Measurements from ENCODE around the gene KNOP1. TPM values are rescaled to one million over a fixed set of nuclear protein-coding genes. Genes with fewer than 3 reads are reported as not detected.
"Not testable (repeated sequence)": the region's sequence is repeated elsewhere in the genome, so short reads cannot be mapped to it uniquely, and the experiment has no call there.

KNOP1 gene
- total RNA-seq, 2 experiments from 2014 or later, result 32.0 to 34.4 TPM

GRCh38 chr16:19687279-19687678, 30.7 kb downstream of the KNOP1 start:
- Mint-ChIP-seq H3K4me1 (peaks cover 10% of the 10 kb centered on the region), H3K27me3 (no peaks in the 10 kb centered on the region), H3K4me3 (no peak overlapping the region), H3K27ac (no peak overlapping the region), H3K9me3 (no peaks in the 10 kb centered on the region), H3K36me3 (peaks cover 39% of the 10 kb centered on the region)
- no peak for DNase-seq

- Mint-ChIP-seq H3K36me3 (peaks cover 44% of the 10 kb centered on the region), H3K4me1 (peaks cover 10% of the 10 kb centered on the region), H3K4me3 (no peak overlapping the region), H3K27ac (no peak overlapping the region), H3K27me3 (no peaks in the 10 kb centered on the region), H3K9me3 (no peaks in the 10 kb centered on the region)
- no peak for DNase-seq
These were observed 32.9 kb downstream of the KNOP1 start for GRCh38 chr16:19685176-19685575.

- no peak overlapping the region for H3K4me3 Mint-ChIP-seq
- H3K27me3 Mint-ChIP-seq, result no peaks in the 10 kb centered on the region
- H3K9me3 Mint-ChIP-seq, result no peaks in the 10 kb centered on the region
- H3K4me1 Mint-ChIP-seq, result no peaks in the 10 kb centered on the region
- DNase-seq, result no peak
- H3K36me3 Mint-ChIP-seq, result peaks cover 44% of the 10 kb centered on the region
- H3K27ac Mint-ChIP-seq, result no peak overlapping the region
These were observed 34.4 kb downstream of the KNOP1 start for GRCh38 chr16:19683453-19684236.

GRCh38 chr16:19681637-19682036, 36.4 kb downstream of the KNOP1 start:
- no peak for DNase-seq
- H3K9me3 Mint-ChIP-seq, result no peaks in the 10 kb centered on the region

GRCh38 chr16:19680881-19681340, 37.1 kb downstream of the KNOP1 start:
- H3K4me3 Mint-ChIP-seq, result no peak overlapping the region
- no peaks in the 10 kb centered on the region for H3K4me1 Mint-ChIP-seq
- DNase-seq, result no peak
- no peaks in the 10 kb centered on the region for H3K9me3 Mint-ChIP-seq
- no peaks in the 10 kb centered on the region for H3K27me3 Mint-ChIP-seq
- H3K36me3 Mint-ChIP-seq, result peaks cover 40% of the 10 kb centered on the region
- H3K27ac Mint-ChIP-seq, result no peak overlapping the region

More at GRCh38 chr16:19681637-19682036, 36.4 kb downstream of the KNOP1 start:
- Mint-ChIP-seq H3K4me1 (no peaks in the 10 kb centered on the region), H3K36me3 (peaks cover 44% of the 10 kb centered on the region), H3K27ac (no peak overlapping the region), H3K27me3 (no peaks in the 10 kb centered on the region), H3K4me3 (no peak overlapping the region)

- not testable (repeated sequence) for H3K27me3 Mint-ChIP-seq, DNase-seq, H3K4me3 Mint-ChIP-seq, H3K4me1 Mint-ChIP-seq, H3K27ac Mint-ChIP-seq, H3K9me3 Mint-ChIP-seq
- peaks cover 36% of the 10 kb centered on the region for H3K36me3 Mint-ChIP-seq
These were observed 38.7 kb downstream of the KNOP1 start for GRCh38 chr16:19679281-19679680.

GRCh38 chr16:19678804-19679203, 39.2 kb downstream of the KNOP1 start:
- H3K27me3 Mint-ChIP-seq, result no peaks in the 10 kb centered on the region
- DNase-seq, result no peak
- H3K36me3 Mint-ChIP-seq, result peaks cover 31% of the 10 kb centered on the region
- H3K4me3 Mint-ChIP-seq, result no peak overlapping the region
- H3K4me1 Mint-ChIP-seq, result no peaks in the 10 kb centered on the region
- H3K27ac Mint-ChIP-seq, result no peak overlapping the region
- H3K9me3 Mint-ChIP-seq, result no peaks in the 10 kb centered on the region

GRCh38 chr16:19677402-19677801, 40.6 kb downstream of the KNOP1 start:
- H3K36me3 Mint-ChIP-seq, result peaks cover 17% of the 10 kb centered on the region
- no peaks in the 10 kb centered on the region for H3K27me3 Mint-ChIP-seq
- no peak overlapping the region for H3K27ac Mint-ChIP-seq
- H3K4me1 Mint-ChIP-seq, result no peaks in the 10 kb centered on the region
- no peak for DNase-seq
- no peaks in the 10 kb centered on the region for H3K9me3 Mint-ChIP-seq
- H3K4me3 Mint-ChIP-seq, result no peak overlapping the region

- peaks cover 10% of the 10 kb centered on the region for H3K36me3 Mint-ChIP-seq
- no peaks in the 10 kb centered on the region for H3K9me3 Mint-ChIP-seq
- no peak overlapping the region for H3K27ac Mint-ChIP-seq
- H3K4me1 Mint-ChIP-seq, result no peaks in the 10 kb centered on the region
- no peak overlapping the region for H3K4me3 Mint-ChIP-seq
- DNase-seq, result no peak
- no peaks in the 10 kb centered on the region for H3K27me3 Mint-ChIP-seq
These were observed 43.5 kb downstream of the KNOP1 start for GRCh38 chr16:19674485-19674884.

GRCh38 chr16:19672378-19672777, 45.6 kb downstream of the KNOP1 start:
- Mint-ChIP-seq H3K4me3 (no peak overlapping the region), H3K36me3 (peaks cover 13% of the 10 kb centered on the region), H3K9me3 (no peaks in the 10 kb centered on the region), H3K27me3 (no peaks in the 10 kb centered on the region), H3K27ac (no peak overlapping the region), H3K4me1 (no peaks in the 10 kb centered on the region)
- DNase-seq, result no peak

- Mint-ChIP-seq H3K4me1 (no peaks in the 10 kb centered on the region), H3K27me3 (no peaks in the 10 kb centered on the region), H3K4me3 (no peak overlapping the region), H3K36me3 (peaks cover 26% of the 10 kb centered on the region), H3K27ac (no peak overlapping the region), H3K9me3 (peaks cover 7% of the 10 kb centered on the region)
- no peak for DNase-seq
These were observed 51.5 kb downstream of the KNOP1 start for GRCh38 chr16:19666477-19666876.

GRCh38 chr16:19665313-19665712, 52.7 kb downstream of the KNOP1 start:
- not testable (repeated sequence) for H3K9me3 Mint-ChIP-seq, H3K27ac Mint-ChIP-seq, H3K27me3 Mint-ChIP-seq

GRCh38 chr16:19664166-19664565, 53.9 kb downstream of the KNOP1 start:
- H3K36me3 Mint-ChIP-seq, result peaks cover 29% of the 10 kb centered on the region
- peaks cover 8% of the 10 kb centered on the region for H3K4me1 Mint-ChIP-seq

More at GRCh38 chr16:19665313-19665712, 52.7 kb downstream of the KNOP1 start:
- not testable (repeated sequence) for H3K4me1 Mint-ChIP-seq, DNase-seq, H3K4me3 Mint-ChIP-seq
- peaks cover 27% of the 10 kb centered on the region for H3K36me3 Mint-ChIP-seq

GRCh38 chr16:19662351-19662750, 55.7 kb downstream of the KNOP1 start:
- Mint-ChIP-seq H3K4me3 (no peak overlapping the region), H3K27me3 (no peaks in the 10 kb centered on the region), H3K27ac (no peak overlapping the region), H3K36me3 (peaks cover 35% of the 10 kb centered on the region), H3K9me3 (peaks cover 7% of the 10 kb centered on the region), H3K4me1 (peaks cover 8% of the 10 kb centered on the region)
- DNase-seq, result no peak

More at GRCh38 chr16:19664166-19664565, 53.9 kb downstream of the KNOP1 start:
- peaks cover 7% of the 10 kb centered on the region for H3K9me3 Mint-ChIP-seq
- no peak overlapping the region for H3K27ac Mint-ChIP-seq
- H3K4me3 Mint-ChIP-seq, result no peak overlapping the region
- H3K27me3 Mint-ChIP-seq, result no peaks in the 10 kb centered on the region
- no peak for DNase-seq

GRCh38 chr16:19660432-19660831, 57.6 kb downstream of the KNOP1 start:
- H3K4me3 Mint-ChIP-seq, result no peak overlapping the region
- peaks cover 34% of the 10 kb centered on the region for H3K36me3 Mint-ChIP-seq
- H3K9me3 Mint-ChIP-seq, result peaks cover 5% of the 10 kb centered on the region
- no peak overlapping the region for H3K27ac Mint-ChIP-seq
- H3K27me3 Mint-ChIP-seq, result no peaks in the 10 kb centered on the region
- no peak for DNase-seq
- H3K4me1 Mint-ChIP-seq, result peaks cover 8% of the 10 kb centered on the region

- no peak overlapping the region for H3K27ac Mint-ChIP-seq
- no peak for DNase-seq
- H3K4me1 Mint-ChIP-seq, result peaks cover 8% of the 10 kb centered on the region
- H3K9me3 Mint-ChIP-seq, result peaks cover 1% of the 10 kb centered on the region
- H3K36me3 Mint-ChIP-seq, result peaks cover 30% of the 10 kb centered on the region
- H3K27me3 Mint-ChIP-seq, result no peaks in the 10 kb centered on the region
- H3K4me3 Mint-ChIP-seq, result no peak overlapping the region
These were observed 58.5 kb downstream of the KNOP1 start for GRCh38 chr16:19659554-19659953.

Measured in activated naive CD8-positive, alpha-beta T cell treated with anti-CD3 and anti-CD28 coated beads for 36 hours (primary cell).